ENCODE data around the gene CENPO.
A peak's percentile ranks its signal among the peaks of the same experiment; 100 is the strongest.

Gene CENPO

DNA sequence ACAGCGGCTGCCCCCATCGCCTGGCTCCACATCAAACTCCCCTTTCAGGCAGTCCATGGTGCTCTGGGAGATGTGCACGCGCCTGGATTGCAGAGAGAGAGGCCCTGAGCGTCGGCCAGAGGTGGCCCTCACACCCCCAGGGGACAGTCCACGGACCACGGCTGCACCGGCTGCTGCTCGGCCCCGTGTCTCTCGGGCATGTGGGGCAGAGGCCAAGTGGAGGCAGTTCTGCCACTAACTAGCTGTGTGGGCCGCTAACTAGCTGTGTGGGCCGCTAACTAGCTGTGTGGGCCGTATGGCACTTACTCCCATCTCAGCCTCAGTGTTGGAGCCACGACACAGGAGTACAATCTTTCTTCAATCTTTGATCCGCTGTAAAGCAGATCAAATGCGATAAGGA lies 45.3 kb downstream of the CENPO start:
- no peak for DNase-seq (ENCODE audit: low read depth in 2 of 2)

DNA sequence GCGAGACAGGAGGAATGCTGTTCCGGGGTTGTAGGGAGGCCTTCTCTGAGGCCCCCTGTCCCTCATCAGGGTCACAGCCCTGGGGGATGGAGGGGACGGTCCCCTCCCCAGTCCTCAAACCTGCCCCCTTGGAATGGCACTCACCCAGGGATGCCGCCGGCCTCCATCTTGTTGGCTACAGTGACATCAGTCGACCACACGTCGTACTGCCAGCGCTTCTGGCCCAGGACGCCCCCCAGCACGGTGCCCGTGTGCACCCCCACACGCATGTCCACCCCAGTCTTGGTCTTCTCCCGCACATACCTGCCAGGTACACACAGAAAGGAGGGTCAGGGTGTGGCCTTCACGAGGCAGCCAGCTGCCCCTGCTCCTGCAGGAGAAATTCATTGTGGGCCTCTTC lies 46.5 kb downstream of the CENPO start:
- DNase-seq (ENCODE audit: low read depth in 2 of 2): no peak

DNA sequence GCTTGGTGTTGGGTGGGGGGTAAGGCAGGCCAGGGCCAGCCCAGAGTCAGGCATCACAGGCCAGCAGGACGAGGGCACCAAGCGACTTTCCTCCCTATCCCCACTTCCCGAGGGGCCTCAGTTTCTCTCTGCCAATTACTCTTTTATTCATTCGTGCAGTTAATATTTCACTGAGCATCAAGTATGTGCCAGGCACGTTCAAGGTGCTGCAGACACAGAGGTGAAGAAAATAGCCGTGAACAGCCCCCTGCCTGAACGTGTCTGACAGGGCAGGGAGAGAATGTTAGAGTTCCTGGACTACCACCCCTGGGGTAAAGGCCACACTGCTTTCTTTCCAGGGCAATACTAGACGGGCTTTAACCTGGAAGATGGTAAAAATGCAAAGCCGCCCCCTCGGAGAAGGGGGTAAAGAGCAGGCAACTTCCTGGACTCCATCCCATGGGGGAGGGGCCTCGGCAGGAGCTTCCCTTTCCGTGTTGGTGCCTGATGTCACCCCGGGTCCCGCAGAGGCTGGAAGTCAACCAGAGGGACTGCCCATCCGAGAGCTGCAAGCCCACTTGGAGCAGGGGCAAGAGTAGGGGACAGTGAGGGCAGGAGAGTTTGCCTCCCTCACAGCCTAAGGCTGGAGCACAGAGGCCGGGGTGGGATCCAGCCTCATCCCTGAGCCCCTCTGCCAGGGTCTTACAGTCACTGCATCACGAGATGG lies 47.1 kb downstream of the CENPO start:
- no peak for DNase-seq (ENCODE audit: low read depth in 2 of 2)

DNA sequence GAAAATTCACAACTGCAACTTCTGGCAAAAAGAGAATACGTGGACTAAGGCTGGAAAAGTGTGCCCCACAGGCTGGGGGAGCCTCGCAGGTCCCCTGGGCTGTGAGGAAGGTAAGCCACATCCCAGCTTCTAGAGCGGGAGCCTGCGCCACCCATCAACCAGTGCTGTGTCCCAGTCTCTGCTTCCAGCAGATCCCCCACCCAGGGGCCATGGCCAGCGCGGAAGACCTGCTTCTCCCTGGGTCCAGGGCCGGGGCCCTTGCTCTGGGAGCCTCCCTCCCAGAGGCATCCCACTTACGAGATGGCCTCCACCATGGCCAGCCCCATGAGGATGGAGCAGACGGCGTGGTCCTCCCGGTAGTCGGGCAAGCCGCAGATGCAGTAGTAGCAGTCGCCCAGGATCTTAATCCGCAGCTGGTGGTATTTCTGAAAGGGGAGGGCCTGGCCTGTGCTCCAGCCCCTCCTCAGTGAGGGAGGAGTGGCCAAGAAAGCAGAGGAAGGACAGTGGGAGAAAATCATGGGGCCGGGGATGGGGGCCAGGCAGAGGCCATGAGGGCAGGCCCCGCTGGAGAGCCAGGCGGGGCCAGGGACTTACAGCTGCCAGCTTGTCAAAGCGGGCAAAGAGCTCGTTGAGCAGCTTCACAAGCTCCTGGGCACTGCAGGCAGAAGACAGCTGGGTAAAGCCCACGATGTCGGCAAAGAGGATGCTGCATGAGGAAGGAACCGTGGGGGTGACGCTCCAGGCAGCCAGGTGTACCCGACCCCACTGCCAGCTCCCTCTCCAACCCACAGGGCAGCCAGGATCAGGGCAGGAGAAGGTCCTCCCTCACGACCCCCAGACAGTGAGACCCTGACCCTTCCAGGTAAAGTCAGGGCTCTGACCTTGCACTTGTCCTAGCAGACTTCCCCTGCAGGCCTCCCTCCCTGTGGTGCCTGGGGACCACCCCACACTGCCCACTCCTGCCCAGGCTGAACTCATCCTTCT lies 48.0 kb downstream of the CENPO start:
- DNase-seq (ENCODE audit: low read depth in 2 of 2): no peak

DNA sequence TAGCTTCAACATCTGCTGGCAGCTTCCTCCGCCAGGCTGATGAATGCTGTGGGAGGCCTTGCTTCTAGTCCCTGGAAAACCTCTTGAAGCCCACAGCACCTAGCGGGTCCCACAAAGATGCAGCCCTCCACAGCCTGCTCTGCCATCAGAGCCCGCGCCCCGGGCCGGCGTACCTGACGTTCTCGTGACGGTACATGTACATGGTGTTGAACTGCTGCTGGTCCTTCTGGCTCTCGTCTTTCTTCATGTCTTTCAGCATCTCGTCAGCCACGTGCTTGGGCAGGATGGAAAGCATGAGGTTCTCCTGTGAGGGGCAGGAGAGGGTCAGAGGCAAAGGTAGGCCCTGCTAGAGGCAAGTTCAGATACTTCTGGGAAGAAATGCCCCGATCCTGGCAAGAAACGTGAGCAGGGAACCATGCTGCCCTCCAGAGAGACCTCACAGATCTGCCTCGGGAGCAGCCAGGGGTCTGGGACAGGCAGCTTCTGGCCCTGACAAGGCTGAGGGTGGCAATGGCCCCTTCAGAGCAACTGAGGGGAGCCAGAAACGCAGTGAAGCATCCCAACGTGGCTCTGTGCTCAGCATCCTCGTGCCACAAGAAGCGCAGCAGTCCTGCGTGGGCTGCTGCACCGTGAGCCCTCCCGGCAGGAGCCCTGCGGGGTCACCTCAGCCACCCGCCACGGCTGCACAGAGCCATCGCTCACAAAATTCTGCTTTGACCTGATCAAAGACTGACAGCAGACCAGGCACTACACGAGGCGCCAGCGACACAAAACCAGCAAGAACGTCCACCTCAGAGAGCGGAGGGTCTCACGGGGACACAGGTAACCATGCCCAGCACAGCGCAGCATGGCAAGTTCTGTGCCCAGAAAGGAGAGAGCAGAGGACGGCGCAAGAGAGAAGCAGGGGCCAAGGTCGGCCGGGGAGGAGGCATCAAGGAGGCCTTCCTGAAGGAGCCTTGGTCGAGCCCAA lies 49.1 kb downstream of the CENPO start:
- no peak for DNase-seq (ENCODE audit: low read depth in 2 of 2)

DNA sequence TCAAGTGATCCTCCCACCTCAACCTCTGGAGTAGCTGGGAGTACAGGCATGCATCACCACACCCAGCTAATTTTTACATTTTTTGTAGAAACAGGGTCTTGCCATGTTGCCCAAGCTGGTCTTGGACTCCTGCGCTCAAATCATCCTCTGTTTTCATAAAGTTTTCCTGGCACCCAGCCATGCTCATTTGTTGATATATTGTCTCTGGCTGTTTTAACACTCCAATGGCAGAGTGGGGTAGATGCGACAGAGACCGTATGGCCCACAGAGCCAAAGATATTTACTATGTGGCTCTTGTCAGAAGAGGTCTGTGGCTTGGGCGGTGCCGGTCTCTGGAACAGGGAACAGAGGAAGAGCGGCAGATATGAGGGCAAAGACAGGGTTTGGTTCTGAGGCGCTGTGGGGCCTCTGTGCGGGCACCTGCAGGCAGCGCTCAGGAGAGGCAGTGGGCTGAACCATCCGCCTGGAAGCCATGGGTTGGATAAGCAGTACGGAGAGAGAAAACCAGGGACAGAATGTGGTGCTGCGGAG lies 50.2 kb downstream of the CENPO start:
- DNase-seq (ENCODE audit: low read depth in 2 of 2): no peak

DNA sequence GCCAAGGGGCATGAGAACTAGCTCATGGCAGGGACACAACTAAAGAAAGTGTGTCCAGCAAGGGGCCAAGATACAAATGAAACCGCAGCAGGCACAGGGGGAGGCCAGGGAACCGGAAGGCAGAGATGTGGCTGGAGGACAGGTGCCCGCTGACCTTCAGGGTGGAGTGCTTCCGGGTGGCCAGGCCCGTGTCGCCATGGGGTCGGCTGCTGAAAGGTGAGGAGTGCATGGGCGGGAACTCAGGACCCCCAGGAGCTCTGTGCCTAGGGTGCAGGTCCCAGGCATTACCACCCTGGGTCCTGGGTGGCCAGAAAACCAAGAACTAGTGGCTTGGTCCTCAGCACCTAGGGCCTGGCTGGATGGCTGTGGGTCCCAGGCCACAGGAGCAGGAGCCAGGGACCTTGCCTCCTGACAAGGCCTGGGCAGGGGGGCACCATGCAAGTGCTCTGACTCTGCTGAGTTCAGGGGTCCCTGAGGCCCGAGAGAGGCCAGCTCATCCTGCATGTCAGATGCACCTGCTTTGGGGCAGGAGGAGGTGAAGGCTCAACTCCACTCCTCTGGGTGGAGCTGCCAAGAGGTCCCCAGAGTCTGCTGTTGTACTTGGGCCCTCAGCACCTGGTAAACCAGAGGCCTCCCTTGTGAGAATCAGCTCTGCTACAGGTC lies 50.9 kb downstream of the CENPO start:
- DNase-seq (ENCODE audit: low read depth in 2 of 2): no peak

DNA sequence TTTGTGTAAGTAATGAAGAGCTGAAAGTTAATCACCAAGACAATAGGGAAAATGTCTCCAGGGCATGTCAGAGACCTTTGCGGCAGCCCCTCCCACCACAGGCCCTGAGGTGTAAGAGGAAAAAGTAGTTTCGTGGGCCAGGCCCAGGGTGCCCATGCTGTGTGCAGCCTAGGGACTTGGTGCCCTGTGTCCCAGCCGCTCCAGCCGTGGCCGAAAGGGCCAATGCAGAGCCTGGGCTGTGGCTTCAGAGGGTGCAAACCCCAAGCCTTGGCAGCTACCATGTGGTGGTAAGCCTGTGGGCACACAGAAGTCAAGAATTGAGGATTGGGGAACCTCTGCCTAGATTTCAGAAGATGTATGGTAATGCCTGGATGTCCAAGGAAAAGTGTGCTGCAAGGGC lies 52.5 kb downstream of the CENPO start:
- DNase-seq (ENCODE audit: low read depth in 2 of 2): no peak

DNA sequence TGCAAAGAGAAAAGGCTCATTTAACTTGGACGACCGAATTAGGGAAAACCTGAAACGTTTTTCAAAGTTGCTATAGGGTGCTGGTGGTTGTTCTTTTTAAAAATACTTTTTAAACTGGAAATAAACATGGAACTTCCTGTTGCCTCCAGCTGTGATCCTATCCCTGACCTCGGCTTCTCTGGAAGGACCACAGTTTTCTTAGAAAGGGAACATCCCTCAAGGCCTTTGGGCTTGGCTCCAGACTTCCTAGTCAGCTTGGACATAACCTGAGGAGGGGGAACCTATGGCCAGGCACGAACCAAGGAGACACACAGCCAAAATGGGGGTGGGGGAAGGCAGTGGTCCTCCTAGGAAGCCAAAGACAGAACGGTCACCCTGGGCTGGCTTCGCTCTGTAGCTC lies 57.7 kb downstream of the CENPO start:
- DNase-seq (ENCODE audit: low read depth in 2 of 2): no peak

DNA sequence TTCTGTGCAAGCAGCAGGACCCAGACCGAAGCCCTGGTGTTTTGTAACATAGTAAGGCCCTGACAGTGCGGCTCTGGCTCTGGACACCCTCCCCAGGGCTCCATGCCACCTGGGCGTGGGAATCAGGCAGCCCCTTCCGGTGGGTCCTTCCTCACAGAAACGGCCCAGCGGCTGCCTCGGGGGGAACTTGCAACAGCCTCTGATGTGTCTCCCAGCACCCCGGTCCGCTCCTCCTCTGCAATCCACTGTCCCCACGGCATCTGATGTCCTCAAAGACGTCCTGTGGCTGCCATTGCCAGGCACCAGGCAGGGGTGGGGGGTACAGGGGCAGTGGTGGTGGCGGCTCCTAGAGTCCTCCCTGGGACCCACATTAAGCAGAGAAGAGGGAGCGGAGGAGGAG lies 58.8 kb downstream of the CENPO start:
- DNase-seq (ENCODE audit: low read depth in 2 of 2): no peak

DNA sequence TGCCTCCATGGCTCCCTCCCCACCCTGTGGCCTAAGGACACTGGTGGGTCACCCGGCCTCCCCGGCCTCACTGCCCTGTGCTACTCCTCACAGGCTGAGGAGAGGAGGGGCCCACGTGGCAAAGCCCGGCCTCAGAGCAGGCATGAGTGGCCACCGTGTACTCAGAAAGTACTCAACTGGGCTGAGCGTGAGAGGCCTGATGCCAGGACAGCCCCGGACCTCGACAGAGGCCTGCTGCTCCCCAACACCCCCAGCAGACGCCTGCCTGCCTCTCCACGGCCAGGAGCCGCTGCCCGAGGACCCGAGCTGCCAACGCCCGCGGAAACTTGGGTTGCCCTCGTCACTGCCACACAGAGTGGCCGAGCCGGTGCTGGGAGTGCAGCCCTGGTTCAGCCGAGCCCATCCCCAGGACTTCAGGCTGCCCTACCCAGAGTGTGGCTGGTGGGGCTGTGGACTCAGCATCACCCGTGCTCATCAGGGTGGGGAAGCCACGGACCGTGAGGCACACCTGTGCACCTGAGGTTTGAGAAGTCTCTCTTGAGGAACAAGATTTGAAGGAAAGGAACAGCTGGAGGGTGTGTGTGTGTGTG lies 59.3 kb downstream of the CENPO start:
- no peak for DNase-seq (ENCODE audit: low read depth in 2 of 2)

DNA sequence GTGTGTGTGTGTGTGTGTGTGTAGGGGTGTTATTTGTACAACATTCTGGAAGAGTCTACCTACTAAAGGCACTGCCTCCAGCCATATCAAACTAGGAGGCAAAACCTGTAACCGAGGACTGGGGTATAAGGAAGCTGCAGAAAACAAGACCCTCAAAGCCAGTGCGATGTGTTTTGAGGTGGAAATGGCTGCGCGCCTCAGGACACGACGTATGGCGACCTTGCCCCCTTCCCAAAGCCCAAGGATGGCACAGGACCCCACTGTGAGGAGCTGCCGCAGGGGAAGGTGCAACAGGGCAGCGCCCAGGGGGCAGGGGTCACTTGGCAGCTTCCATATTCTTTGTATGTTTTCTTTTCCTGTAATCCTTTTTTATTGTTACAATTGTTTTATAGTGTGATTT lies 59.8 kb downstream of the CENPO start:
- no peak for DNase-seq (ENCODE audit: low read depth in 2 of 2)

DNA sequence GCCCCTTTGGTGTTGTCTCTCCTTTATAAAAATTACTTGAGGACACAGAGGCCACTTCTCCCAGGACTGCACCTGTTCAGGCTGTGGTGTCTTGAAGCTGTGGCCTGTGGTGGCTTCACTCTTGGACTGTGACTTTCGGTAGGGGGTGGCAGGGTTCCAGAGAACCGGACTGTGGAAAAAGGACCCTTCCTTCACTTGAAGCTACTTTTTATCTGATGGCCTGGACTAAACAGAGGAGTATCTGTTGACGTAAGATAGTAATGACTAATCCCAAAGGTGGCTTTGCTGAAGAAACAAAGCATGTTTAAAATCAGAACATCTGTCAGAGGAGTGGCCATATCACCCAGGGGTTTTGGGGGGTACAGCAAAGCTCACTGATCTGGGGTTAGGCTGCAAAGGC lies 60.8 kb downstream of the CENPO start:
- DNase-seq (ENCODE audit: low read depth in 2 of 2): no peak

DNA sequence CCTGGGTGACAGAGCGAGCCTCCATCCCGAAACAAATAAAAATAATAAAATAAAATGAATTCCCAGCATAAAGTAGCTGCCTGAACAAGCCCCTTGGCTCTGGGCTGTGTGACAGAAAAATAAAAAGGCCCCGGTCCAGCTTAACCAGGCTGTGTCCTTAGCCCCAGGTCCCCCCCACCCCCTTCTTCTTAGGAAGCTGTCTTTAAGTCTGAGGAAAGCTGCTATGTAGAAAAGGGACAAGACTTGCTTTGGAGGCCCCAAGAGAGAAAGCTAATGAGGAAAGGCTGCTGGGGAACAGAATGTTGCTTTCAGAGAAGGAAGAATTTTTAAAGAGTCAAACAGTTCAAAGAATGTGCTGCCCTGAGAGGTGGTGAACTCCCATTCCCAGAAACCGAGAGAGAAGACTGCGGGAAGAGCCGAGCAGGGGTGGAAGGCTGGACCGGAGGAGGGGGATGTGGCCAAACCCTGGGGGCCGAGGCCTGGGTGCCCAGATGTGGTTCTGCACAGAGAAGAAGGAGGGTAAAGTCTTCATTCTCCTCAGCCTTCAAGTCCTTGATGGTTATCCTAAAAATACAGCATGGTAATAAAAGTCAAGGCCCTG lies 61.9 kb downstream of the CENPO start:
- DNase-seq (ENCODE audit: low read depth in 2 of 2): no peak

DNA sequence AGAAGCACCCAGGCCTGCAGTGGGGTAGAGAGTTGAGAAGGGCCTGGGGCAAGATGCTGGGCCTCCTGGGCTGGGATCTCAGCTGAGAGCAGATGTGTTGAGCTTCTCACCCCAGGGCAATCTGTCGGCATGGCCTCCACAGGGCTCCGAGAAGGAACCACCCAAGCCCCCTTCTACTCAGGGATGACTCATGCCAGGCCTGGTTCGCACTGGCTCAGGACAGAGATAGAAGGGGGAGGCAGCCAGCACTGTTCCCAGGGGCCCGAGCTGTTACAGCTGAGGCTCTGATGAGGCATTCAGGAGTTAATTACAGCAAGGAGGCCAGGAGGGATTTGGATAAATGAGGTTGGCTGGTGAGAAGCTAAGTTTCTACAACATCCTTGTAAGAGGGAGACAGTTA lies 62.5 kb downstream of the CENPO start:
- DNase-seq (ENCODE audit: low read depth in 2 of 2): peak; percentile 34 to 46

DNA sequence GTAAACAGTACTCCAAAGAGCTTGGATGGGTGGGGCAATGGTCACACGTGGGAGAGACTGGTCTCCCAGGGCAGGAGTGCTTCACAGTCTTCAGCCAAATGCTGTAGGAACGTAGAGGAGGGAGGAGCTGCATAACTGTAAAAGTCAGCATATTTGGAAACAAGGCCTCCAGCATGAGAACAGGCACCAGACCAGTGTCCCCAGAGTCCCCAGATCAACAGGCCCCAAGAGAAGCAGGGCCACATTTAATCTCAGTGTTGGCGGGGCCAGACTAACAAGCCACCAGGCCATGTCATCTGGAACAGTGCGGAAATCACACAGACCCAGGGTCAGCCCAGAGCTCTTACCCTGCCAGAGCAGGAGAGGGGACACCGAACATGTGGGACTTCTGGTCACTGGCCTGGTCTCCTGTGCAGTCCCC lies 63.6 kb downstream of the CENPO start:
- no peak for DNase-seq (ENCODE audit: low read depth in 2 of 2)

DNA sequence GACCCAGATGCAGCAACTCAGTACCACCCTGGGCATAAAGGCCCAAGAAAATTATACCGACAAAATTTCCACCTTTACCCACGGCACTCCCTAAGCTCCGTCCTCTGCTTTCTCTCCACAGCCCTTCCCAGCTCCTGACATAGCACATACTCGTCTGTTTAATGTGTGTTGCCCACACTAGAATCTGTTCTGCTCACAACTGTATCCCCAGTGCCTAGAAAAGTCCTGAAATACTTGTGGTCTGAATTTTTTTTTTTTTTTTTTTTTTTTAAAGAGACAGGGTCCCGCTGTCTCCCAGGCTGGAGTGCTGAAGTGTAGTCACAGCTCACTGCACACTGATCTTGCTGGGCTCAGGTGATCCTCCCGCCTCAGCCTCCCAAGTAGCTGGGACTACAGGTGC lies 64.5 kb downstream of the CENPO start:
- no peak for DNase-seq (ENCODE audit: low read depth in 2 of 2)

DNA sequence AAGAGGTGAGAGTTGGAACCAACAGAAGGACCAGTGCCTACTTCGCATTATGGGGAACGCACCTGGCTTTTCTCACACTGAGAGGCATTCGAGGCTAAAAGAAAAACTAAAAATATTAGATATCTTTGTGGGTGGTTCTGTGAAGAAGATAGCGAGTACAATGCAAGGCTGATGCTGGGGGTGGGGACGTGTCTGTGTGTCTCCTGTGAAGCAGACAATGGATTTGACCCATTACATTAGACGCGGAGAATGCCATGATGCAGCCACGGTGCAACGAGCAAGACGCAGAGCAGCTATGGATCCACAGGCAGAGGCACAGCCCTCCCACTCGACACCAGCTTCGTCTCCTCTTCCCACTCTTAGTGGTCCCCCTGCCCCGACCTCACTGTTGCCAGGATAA lies 65.8 kb downstream of the CENPO start:
- no peak for DNase-seq (ENCODE audit: low read depth in 2 of 2)

DNA sequence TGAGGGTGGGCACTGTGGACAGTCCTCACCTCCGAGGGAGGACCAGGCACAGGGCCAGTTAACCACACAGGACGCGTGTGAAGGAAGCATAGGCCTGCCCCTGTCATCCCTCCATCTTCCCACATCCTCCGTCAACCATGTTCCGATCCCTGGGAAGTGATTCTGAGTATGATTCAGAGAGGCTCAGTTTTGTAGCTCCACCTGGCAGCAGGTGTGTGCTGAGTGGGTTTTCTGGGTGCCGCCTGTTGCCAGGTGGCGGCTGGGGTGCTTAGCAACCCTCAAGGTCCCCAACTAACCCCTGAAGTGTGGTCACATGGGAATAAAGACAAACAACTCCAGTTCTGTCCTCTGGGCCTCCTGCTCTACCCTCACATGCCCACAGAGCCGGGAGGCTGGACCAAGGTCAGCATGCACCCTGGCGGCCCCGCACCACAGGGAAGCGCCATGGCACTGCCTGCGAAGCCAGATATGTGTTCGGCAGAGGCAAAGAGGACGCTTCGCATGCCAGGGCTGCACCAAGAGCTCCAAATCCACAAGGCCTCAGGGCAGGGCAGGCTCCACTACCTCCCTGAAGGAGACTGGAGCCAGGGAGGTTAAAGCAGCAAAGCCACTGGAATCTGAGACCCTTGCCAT lies 66.9 kb downstream of the CENPO start:
- DNase-seq (ENCODE audit: low read depth in 2 of 2): no peak

DNA sequence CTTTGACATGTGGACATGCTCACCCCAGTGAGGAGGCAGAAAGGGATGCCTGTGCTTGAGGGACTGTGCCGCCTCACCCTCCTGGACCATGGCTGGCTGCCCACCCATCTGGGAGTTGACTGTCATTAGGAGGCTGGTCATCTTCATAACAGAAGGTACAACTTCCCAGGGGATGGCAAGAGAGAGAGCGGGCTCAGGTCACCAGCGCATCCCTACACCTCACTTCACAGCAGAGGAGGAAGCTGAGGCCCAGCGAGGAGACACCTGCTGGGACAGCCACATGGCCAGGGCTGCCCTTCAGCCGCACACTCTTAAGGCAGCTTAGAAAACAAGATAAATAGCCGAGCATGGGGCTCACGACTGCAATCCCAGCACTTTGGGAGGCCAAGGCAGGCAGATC lies 67.4 kb downstream of the CENPO start:
- no peak for DNase-seq (ENCODE audit: low read depth in 2 of 2)

All from fibroblast of skin of left biceps (primary cell).